NK-92 (cell line): ENCODE results near the gene GIT1.

Experiments used
- DNase-seq: peaks from one replicate; lab custom pipeline; 2025; ENCODE audit not compliant: unreplicated experiment; lab: John Stamatoyannopoulos, UW

GIT1 gene

GRCh38 chr17:29581583-29582253 lies 7.7 kb downstream of the GIT1 start:
- DNase-seq, result no peak

GRCh38 chr17:29579866-29580771 lies 9.3 kb downstream of the GIT1 start:
- peak; percentile 32 for DNase-seq

- DNase-seq, result no peak
Measured at GRCh38 chr17:29578626-29579485, 10.6 kb downstream of the GIT1 start.

- no peak for DNase-seq
Measured at GRCh38 chr17:29577385-29578211, 11.8 kb downstream of the GIT1 start.

- no peak for DNase-seq
Measured at GRCh38 chr17:29577001-29577370, 12.5 kb downstream of the GIT1 start.

- DNase-seq, result no peak
Measured at GRCh38 chr17:29576214-29577000, 13.0 kb downstream of the GIT1 start.

- DNase-seq, result no peak
Measured at GRCh38 chr17:29575511-29576213, 13.8 kb downstream of the GIT1 start.

GRCh38 chr17:29574732-29575510 lies 14.5 kb downstream of the GIT1 start:
- DNase-seq, result no peak

GRCh38 chr17:29573871-29574731 lies 15.3 kb downstream of the GIT1 start:
- DNase-seq, result no peak

GRCh38 chr17:29573558-29573869 lies 15.9 kb downstream of the GIT1 start:
- no peak for DNase-seq

GRCh38 chr17:29572691-29573557 lies 16.5 kb downstream of the GIT1 start:
- no peak for DNase-seq

- no peak for DNase-seq
Measured at GRCh38 chr17:29571883-29572681, 17.4 kb downstream of the GIT1 start.

GRCh38 chr17:29571486-29571882 lies 18.0 kb downstream of the GIT1 start:
- no peak for DNase-seq

GRCh38 chr17:29570521-29570920 lies 18.9 kb downstream of the GIT1 start:
- DNase-seq, result no peak

- DNase-seq, result no peak
Measured at GRCh38 chr17:29569245-29569950, 20.1 kb downstream of the GIT1 start.
